GM21717 (cell line): Measurements from ENCODE around the gene KRTAP10-4.
"Not testable (repeated sequence)": the region's sequence is repeated elsewhere in the genome, so short reads cannot be mapped to it uniquely, and the experiment has no call there.

Experiments used
- ATAC-seq: cut with Tn5 transposase; IDR thresholded peaks from one replicate; pipeline ENCODE4 v1.9.1; 2021; ENCODE audit warnings: mild to moderate bottlenecking, moderate library complexity; ENCODE audit not compliant: unreplicated experiment

The KRTAP10-4 gene

DNA sequence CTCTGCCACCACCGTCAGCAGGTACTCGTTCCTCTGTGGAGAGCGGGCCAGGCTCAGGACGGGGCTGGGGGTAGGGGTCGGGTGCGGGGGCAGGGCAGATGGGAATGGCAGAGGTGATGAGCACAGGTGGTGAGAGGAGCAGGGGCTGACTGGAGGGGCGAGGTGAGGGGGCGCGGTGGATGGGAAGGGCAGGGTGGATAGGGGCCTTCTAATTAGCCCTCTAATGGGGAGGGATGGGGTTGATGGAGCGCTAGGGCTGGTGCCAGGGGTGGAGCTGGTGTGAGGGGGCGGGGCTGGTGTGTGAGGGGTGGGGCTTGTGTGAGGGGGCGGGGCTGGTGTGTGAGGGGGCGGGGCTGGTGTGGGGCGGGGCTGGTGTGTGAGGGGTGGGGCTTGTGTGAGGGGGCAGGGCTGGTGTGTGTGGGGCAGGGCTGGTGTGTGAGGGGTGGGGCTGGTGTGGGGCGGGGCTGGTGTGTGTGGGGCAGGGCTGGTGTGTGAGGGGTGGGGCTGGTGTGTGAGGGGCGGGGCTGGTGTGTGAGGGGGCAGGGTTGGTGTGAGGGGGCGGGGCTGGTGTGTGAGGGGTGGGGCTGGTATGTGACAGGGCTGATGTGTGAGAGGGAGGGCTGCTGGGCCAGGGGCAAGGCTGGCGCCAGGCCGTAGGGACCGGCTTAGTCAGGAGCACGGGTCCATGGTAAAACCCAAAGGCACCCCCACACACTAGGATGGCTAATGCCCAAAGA lies 39.5 kb upstream of the KRTAP10-4 start:
- ATAC-seq: no peak

DNA sequence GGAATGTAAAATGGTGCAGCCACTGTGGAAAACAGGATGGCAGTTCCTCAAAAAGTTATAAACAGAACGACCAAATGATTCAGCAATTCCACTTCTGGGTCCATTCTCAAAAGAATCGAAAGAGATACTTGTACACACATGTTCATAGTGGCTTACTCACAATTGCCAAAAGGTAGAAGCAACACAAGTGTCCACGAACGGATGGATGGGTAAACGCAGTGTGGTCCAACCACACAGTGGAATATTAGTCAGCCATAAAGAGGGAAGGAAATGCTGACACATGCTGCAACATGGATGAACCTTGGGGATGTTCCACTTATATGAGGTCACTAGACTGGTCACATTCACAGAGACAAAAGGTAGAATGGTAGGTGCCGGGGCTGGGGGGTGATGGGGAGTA lies 38.8 kb upstream of the KRTAP10-4 start:
- ATAC-seq: no peak

- ATAC-seq: no peak
Measured at GRCh38 chr21:44535963-44536362, 37.6 kb upstream of the KRTAP10-4 start.

- ATAC-seq: no peak
Measured at GRCh38 chr21:44537930-44538911, 35.3 kb upstream of the KRTAP10-4 start.

- no peak for ATAC-seq
Measured at GRCh38 chr21:44539046-44539445, 34.5 kb upstream of the KRTAP10-4 start.

DNA sequence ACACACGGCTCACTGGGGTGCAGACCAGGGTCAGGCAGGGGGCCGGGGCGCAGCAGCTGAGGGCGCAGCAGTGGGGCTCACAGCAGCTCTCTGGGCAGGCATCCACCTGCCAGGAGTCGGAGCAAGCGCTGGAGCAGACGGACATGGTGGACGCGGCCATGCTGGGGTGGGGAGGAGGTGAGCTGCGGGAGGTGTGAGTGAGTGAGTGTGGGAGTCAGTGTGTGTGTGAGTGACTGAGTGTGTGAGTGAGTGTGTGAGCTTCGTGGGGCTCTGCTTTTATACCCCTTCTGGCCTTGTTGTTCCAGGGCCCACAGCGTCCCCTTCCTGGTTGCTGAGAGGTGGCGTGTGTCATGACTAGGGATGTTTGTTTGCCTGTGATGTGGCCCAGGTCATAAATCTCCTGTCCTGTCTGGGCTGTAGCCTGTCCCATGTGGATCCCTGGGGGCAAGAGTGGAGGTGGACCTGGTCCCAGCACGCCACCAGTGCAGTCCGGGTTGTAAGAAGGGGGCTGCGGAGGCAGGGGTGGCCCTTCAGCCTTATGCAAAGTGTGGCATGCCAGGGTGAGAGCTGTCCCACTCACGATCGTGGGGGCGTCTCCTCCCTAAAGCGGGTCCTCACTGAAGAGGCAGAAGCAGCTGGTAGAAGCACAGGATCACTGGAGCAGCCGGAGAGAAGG lies 33.4 kb upstream of the KRTAP10-4 start, which contains the start of gene KRTAP10-1:
Gene KRTAP10-1 (minus strand): TSS at position 205 of the 676 bp plus-strand sequence. CDS start 45 bp downstream, at position 160.
- no peak for ATAC-seq

DNA sequence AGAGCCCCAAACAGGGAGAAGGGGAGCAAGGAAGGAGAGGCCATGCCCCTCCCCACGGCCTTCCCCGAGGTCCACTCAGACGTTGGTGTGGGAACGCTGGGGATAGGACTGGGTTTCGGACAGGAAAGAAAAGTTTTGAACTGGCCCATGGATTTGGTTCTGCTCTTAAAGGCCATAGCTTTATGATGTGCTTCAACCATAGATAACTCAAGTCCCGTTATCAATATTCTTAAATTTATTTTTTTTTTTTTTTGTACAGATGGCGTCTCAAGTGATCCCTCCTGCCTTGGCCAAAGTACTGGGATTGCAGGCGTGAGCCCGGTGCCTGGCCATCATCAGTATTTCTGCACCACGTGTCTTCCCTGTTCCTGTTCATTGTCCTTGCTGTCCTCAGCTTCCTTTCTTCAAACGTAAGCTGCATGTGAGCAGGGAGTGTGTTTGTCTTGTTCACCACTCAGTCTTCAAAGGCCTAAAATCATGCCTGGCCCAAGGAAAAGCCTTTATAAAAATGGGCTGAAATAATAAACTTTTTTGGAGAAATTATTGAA lies 32.7 kb upstream of the KRTAP10-4 start:
- ATAC-seq: no peak

DNA sequence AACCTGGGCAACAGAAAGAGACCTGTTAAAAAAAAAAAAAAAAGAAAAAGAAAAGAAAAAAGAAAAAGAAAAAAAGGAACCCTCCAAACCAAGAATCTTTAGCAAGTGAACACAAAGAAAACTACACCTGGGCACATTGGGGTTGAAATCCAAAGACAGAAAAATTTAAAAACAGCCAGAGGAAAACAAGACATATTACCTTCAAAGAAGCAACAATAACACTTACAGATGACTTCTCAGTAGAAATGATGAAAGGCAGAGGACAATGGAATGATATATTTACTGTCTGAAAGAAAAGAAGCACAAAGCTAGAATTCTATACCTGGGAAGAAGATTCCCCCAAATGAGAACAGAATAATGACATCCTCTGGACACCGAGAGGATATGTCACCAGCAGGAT lies 30.8 kb upstream of the KRTAP10-4 start:
- no peak for ATAC-seq

- ATAC-seq: no peak
Measured at GRCh38 chr21:44544566-44544965, 29.0 kb upstream of the KRTAP10-4 start.

- ATAC-seq: no peak
Measured at GRCh38 chr21:44547656-44548331, 25.7 kb upstream of the KRTAP10-4 start.

- no peak for ATAC-seq
Measured at GRCh38 chr21:44548381-44548780, 25.1 kb upstream of the KRTAP10-4 start.

- no peak for ATAC-seq
Measured at GRCh38 chr21:44548922-44549321, 24.6 kb upstream of the KRTAP10-4 start.

DNA sequence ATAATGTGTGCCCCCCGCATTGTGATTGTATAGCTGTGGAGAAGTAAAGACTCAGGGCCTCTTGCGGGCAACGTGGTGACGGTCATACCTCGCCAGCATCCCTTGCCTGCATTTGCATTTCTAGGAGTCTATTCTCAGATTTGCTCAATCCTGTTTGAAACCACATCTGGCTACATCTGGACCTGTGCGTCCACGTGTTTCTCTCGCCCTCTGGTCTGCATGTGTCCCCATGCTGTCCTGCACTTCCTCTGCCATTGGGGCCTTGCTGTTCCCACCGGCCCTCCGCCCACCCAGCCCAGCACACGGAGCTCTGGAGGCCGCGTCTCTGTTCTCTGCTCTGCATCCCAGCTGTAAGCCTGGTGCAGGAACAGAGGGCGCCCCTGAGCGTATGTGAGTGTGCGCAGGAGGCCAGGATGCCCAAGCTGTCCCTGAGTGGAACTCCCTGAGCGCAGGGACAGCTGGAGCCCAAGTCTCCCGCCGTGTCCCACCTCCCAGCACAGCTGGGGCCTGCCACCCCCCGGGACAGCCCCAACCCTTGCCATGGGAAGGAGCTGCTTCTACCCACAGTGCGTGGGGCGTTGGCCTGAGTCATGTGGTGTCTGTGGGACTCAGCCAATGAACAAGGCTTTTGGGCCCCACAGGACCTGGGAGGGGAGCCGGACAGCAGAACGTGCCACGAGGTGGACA lies 23.9 kb upstream of the KRTAP10-4 start:
- no peak for ATAC-seq

DNA sequence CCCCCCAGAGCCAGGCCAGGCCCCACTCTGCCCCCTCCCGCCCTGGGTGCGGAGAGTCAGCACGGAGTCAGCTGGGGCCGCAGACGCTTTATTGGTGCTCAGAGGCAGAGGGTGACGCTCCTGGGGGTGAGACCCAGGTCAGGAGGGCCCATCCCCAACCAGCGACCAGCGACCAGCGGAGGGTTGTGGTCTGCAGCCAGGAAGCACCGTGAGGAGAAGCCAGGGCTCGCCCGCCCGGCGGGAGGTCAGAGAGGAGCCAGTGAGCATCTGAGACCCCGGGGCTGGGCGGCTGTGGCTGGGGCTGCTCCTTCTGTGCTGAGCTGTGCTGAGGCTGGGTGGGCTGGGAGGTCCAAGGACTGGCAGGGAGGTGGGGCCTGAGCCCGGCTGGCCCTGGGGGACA lies 23.2 kb upstream of the KRTAP10-4 start:
- not testable (repeated sequence) for ATAC-seq

GRCh38 chr21:44550807-44551206 lies 22.7 kb upstream of the KRTAP10-4 start:
- ATAC-seq: no peak

DNA sequence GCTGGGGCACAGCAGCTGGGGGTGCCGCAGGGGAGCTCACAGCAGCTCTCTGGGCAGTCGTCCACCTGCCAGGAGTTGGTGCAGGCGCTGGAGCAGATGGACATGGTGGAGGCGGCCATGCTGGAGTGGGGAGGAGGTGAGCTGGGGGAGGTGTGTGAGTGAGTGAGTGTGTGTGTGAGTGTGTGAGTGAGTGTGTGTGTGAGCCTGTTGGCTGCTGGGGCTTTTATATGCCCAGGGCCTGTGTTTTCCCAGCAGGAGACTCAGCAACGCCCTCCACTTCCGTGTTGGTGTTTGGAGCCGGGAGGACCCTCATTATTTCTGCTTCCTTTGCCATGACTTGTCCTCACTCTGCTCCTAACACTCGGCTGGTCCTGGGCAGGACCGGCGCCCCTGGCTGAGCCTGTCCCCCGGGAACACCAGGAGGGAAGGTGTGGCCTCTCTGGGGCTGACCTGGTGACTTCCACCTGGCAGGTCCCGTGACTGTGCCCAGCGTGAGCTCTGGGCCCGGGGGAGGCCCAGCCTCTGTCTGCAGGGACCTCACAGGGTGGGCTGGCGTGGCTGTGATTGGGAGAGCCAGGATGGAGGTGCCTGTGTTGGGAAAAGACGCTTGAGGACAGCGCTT lies 22.1 kb upstream of the KRTAP10-4 start, which contains the start of gene KRTAP10-2:
Gene KRTAP10-2 (minus strand): TSS at position 166 of the 622 bp plus-strand sequence. CDS start 47 bp downstream, at position 119.
- no peak for ATAC-seq

GRCh38 chr21:44552136-44552535 lies 21.4 kb upstream of the KRTAP10-4 start:
- no peak for ATAC-seq

GRCh38 chr21:44552681-44553080 lies 20.8 kb upstream of the KRTAP10-4 start:
- no peak for ATAC-seq

GRCh38 chr21:44555200-44555875 lies 18.2 kb upstream of the KRTAP10-4 start:
- no peak for ATAC-seq
